GM11168 (cell line): ENCODE results near the gene PSEN1.

ENCODE experiments used
- in situ Hi-C: fragments of 300-500 bp; cut with MboI; formaldehyde crosslinking; loops from one replicate; pipeline ENCODE4 v1.12.0; 2022; ENCODE audit warnings: low sequenced_read_pairs; ENCODE audit not compliant: unreplicated experiment

The PSEN1 gene

DNA sequence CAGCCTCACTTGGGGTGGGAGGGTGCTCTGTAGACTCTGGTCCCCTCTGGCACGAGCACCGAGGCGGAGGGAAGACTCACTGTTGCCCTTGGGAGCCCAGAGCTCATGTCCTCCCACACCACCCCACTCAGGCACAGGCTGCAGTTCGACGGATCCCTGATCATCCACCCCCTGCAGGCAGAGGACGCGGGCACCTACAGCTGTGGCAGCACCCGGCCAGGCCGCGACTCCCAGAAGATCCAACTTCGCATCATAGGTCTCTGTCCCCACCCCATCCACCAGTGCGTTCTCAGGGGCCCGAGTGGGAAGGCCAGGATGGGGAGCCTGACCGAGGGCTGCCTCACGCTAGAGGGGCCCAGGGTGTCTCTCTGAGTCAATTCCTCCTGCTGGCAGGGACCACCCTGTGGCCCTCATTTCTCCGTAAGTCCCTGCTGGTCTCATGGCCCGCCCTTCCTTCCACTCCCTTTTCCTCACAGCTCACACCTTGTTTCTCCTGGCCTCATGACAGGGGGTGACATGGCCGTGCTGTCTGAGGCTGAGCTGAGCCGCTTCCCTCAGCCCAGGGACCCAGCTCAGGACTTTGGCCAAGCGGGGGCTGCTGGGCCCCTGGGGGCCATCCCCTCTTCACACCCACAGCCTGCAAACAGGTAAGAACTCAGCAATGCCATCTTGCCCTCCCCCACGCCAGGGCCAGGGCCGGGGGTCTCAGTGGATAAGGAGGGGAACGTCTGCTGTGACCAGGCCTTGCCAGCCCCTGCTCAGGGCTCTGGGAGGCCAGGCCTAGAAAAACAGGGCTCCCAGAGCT is 128.0 kb downstream of the PSEN1 start:
- in situ Hi-C loops, result no loop called here

DNA sequence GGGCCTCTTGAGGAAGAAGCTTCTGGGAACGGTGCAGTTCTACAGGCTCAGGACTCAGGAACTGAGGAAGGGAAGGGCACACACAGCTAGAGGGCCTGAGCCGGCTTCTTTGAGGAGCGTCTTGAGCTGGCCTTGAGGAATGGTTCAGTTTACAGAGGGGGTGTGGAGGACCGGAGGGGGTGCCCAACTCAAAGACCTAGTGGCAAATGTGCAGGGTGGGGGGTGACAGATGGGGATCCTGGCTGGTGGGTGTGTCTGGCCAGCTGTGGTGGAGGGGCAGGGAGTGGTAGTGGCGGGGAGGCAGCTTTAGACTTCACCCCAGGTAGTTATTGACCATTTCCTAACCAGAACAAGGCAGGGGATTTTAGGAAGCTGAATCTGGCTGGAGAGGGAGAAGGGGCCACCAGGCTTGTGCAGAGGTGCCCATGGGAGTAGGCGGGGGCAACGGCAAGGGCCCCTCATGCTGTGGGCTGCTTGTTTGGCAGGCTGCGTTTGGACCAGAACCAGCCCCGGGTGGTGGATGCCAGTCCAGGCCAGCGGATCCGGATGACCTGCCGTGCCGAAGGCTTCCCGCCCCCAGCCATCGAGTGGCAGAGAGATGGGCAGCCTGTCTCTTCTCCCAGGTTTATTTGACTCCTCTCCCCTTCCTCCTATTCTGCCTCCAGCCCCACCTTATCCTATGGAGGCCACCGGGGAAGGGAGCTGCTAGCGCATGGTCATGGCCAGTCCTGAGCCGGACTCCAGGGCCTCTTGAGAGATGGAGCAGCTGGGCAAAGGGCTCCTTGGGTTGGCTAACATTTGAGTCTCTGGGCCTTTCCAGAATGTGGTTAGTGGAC is 128.8 kb downstream of the PSEN1 start:
- in situ Hi-C loops, result no loop called here

DNA sequence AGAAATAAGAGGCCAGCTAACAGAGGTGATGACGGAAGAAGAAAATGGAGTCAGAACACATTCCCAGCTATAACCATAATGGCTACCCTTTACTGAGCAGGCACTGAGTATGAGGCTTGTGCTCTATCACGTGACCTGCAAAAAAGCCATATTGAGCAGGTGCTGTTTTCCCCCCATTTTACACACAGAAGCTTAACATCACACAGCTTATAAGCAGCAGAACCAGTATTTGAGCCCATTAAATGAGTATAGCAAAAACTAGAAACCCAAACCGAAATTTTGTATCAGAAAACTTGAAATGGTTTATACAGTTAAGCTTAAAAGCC is 129.4 kb downstream of the PSEN1 start:
- in situ Hi-C loops, result no loop called here

DNA sequence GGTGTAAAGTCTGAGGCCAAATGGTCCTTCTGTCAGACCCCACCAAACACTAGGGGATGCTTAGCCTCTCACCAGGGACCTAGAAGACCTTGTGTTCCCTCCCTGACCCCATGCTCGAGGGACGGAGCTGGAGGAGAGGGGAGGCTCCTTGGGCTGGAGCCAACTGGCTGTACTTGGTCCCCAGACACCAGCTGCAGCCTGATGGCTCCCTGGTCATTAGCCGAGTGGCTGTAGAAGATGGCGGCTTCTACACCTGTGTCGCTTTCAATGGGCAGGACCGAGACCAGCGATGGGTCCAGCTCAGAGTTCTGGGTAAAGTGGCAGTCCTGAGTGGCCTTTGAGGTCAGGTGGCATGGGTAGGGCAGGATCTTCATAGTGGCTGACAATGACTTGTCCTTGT is 130.0 kb downstream of the PSEN1 start:
- in situ Hi-C loops, result no loop called here

DNA sequence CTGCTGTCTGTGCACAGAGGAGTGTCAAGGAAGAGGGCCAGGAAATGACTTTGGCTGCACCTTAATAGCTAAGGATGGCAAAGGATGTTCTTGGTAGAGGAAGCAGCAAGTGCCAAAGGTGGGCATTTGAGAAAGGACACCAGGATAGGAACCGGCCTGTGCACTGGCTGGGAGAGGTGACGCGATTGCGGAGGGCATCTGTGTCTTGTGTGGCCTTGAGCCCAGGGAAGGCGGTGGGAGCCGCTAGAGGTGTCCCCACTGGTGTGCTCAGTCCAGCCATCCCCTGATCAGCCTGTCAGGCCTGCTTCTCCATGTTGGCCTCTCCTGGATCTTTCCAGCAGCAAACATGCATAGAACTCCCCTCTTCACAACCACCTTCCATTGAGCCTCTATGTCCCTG is 131.2 kb downstream of the PSEN1 start:
- in situ Hi-C loops, result no loop called here

DNA sequence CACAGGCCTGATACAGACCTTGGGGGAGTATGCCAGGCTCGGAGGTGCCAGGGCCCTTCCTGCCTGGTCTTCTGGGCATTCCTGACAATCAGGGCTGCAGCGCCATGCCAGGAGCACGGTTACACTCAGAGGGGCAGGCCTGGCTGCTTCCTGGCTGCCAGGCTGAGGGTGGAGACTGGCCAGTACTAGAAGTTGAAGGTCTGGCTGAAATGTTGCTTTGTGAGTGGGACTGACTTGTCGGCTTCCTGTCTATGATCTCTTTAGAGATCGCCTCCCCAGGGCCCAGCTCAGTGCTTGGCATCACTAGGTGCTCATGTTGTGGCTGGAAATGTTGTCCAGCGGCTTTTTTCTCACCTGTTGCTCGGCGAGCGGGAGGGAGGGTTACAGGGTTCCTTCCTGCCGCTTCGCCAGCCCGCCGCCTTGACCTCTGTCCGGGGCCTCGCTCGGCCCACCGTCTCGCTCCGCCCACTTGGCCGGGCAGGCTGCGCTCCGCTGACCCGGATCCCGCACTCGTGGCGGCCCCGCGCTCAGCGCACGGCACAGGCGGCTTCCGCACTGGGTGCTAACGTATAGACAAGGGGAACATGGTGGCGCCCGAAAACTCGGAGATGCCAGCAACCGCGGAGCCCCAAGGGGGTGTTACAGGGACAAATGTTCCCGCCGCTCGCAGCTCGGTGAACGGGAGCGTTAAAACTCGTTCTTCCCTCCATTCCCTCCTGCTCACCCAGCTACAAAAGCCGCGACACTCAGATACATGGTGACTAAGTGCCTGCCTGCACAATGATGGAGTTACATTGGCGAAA is 133.6 kb downstream of the PSEN1 start:
- in situ Hi-C loops, result no loop called here

DNA sequence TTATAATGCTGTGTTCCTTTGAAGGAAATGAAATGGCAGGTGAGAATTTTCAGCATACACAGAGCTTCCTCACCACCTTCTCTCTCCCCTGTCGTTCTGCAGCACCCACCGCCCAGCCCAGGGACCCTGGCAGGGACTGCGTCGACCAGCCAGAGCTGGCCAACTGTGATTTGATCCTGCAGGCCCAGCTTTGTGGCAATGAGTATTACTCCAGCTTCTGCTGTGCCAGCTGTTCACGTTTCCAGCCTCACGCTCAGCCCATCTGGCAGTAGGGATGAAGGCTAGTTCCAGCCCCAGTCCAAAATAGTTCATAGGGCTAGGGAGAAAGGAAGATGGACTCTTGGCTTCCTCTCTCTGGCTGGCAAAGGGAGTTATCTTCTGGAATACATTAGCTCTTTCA is 136.1 kb downstream of the PSEN1 start:
- in situ Hi-C loops, result no loop called here
